ENCODE results near the gene MKNK2.
A peak's percentile ranks its signal among the peaks of the same experiment; 100 is the strongest.
"Not testable (repeated sequence)": the region's sequence is repeated elsewhere in the genome, so short reads cannot be mapped to it uniquely, and the experiment has no call there.

The MKNK2 gene

DNA sequence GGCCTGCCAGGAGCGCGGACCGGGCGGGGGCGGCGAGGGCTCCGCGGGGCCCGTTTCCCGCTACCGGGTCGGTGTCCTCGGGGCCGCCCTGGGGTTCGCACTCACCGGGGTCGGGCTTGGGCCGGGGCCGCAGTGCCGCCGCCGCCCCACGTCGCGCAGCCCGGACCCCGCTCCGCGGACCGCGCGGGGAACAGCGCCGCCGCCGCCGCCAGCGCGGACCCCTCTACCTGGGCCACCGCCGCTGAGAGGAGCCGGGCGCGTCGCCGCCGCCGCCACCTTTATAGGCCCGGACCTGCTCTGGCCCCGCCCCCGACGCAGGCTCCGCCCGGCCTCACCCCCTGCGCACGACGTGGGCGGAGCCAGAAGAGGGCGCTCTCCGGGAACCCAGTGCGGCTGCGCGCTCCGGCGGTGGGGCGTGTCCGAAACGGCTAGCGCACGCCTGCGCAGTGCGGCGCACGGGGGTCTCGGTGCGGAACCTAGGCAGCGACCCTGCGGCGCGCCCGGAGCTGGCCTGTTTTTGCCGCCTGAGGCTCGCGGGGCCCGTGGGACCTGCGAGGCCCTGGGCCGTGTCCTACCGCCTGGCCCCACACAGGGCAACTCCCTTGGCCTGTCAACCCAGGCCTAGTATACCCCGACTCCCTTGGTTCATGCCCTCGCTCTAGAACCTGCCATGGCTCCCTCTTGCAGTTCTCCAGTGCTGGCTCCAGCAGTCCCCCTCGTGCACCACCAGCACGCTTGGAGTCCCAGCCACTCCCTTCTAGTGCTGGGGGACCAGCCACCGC is at the start of gene MKNK2:
TSS of gene MKNK2 (minus strand) at position 254 of the 782 bp plus-strand sequence. CDS start 393 bp downstream, outside the sequence.
- Mint-ChIP-seq H3K4me1 (ENCODE audit: low read depth) (peaks cover 59% of the 10 kb centered on the region), H3K9me3 (no peaks in the 10 kb centered on the region), H3K27me3 (no peaks in the 10 kb centered on the region), H3K27ac (peak within 1 kb of the TSS; percentile 90), H3K4me3 (peak within 1 kb of the TSS; percentile 81), H3K36me3 (ENCODE audit: low read depth) (peaks cover 42% of the 10 kb centered on the region)
- intact Hi-C loops (cut with micrococcal nuclease): loop anchor here (1.0 to 5.0 kb wide), 2 partner anchors 10 to 34 kb away; partner anchors contain the start of gene BTBD2

DNA sequence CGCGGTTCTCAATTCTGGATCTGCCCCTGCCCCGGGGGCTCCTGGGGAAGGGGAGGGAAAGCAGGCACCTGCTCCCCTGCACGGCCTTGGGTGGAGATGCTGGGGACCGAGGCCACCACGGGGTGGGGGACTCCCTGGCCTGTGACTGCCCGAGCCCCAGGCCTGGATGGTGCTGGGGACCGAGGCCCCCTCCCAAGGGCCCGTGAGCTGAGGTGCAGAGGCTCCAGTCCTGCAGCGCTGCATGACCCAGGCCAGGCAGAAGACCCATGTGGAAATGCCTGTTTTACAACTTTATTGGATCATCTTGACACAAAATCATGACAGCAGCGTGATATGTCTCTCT is 49.6 kb upstream of the MKNK2 start:
- H3K4me1 Mint-ChIP-seq (ENCODE audit: low read depth): peaks cover 21% of the 10 kb centered on the region
- intact Hi-C loops (cut with micrococcal nuclease): no loop called here
- no peak overlapping the region for H3K27ac Mint-ChIP-seq
- H3K9me3 Mint-ChIP-seq: peaks cover 5% of the 10 kb centered on the region
- no peak overlapping the region for H3K4me3 Mint-ChIP-seq
- H3K36me3 Mint-ChIP-seq (ENCODE audit: low read depth): peaks cover 84% of the 10 kb centered on the region
- no peaks in the 10 kb centered on the region for H3K27me3 Mint-ChIP-seq

GRCh38 chr19:2099937-2100718 is 49.1 kb upstream of the MKNK2 start:
- H3K27me3 Mint-ChIP-seq: no peaks in the 10 kb centered on the region
- no peaks in the 10 kb centered on the region for H3K9me3 Mint-ChIP-seq
- intact Hi-C loops (cut with micrococcal nuclease): no loop called here
- H3K4me3 Mint-ChIP-seq: no peak overlapping the region
- H3K27ac Mint-ChIP-seq: no peak overlapping the region
- H3K4me1 Mint-ChIP-seq (ENCODE audit: low read depth): peaks cover 23% of the 10 kb centered on the region
- peaks cover 84% of the 10 kb centered on the region for H3K36me3 Mint-ChIP-seq (ENCODE audit: low read depth)

DNA sequence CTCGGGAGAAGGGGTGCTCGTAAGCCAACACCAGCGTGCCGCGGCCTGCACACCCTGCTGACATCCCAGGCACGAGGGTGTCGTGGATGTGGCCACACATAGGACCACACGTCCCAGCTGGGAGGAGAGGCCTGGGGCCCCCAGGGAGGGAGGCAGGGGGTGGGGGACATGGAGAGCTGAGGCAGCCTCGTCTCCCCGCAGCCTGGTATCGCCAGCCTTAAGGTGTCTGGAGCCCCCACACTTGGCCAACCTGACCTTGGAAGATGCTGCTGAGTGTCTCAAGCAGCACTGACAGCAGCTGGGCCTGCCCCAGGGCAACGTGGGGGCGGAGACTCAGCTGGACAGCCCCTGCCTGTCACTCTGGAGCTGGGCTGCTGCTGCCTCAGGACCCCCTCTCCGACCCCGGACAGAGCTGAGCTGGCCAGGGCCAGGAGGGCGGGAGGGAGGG is 48.0 kb upstream of the MKNK2 start:
- H3K27me3 Mint-ChIP-seq: no peaks in the 10 kb centered on the region
- H3K4me1 Mint-ChIP-seq (ENCODE audit: low read depth): peaks cover 33% of the 10 kb centered on the region
- H3K27ac Mint-ChIP-seq: no peak overlapping the region
- intact Hi-C loops (cut with micrococcal nuclease): no loop called here
- H3K4me3 Mint-ChIP-seq: no peak overlapping the region
- peaks cover 84% of the 10 kb centered on the region for H3K36me3 Mint-ChIP-seq (ENCODE audit: low read depth)
- no peaks in the 10 kb centered on the region for H3K9me3 Mint-ChIP-seq

DNA sequence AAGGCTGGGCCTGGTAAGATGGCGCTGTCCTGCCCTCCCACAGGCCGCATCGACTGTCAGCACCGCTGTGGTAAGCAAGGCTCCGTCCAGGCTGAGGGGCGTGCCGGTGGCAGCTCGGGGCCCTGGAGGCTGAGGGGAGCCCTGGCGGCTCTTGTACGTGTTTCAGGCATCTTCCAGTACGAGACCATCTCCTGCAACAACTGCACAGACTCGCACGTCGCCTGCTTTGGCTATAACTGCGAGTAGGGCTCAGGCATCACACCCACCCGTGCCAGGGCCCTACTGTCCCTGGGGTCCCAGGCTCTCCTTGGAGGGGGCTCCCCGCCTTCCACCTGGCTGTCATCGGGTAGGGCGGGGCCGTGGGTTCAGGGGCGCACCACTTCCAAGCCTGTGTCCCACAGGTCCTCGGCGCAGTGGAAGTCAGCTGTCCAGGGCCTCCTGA is 46.9 kb upstream of the MKNK2 start:
- intact Hi-C loops (cut with micrococcal nuclease): loop anchor here (2.0 kb wide), 1 partner anchor 15 kb away; no protein-coding TSS in a partner anchor
- peaks cover 44% of the 10 kb centered on the region for H3K4me1 Mint-ChIP-seq (ENCODE audit: low read depth)
- no peak overlapping the region for H3K4me3 Mint-ChIP-seq
- H3K9me3 Mint-ChIP-seq: no peaks in the 10 kb centered on the region
- peaks cover 84% of the 10 kb centered on the region for H3K36me3 Mint-ChIP-seq (ENCODE audit: low read depth)
- H3K27ac Mint-ChIP-seq: peak overlapping the region; percentile 100
- no peaks in the 10 kb centered on the region for H3K27me3 Mint-ChIP-seq

DNA sequence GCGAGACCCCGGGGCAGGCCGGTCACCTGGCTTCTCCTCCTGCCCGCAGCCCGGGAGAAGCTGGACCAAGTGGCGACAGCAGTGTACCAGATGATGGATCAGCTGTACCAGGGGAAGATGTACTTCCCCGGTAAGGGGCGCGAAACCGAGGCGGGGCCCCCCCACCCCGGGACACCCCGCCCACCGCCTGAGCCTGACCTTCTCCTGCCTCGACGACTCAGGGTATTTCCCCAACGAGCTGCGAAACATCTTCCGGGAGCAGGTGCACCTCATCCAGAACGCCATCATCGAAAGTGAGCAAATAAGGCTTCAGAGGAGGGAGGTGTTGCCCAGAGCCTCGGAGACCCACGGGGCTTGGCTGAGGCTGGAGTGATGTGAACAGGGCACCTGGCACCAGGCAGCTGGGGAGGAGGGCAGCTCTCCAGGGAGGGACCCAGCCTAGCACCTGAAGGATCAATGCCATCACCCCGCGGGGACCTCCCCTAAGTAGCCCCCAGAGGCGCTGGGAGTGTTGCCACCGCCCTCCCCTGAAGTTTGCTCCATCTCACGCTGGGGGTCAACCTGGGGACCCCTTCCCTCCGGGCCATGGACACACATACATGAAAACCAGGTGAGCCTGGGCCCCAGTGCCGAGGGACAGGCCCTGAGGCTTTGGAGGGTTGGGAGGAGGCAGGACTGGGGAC is 46.3 kb upstream of the MKNK2 start:
- Mint-ChIP-seq H3K4me1 (ENCODE audit: low read depth) (peaks cover 49% of the 10 kb centered on the region), H3K36me3 (ENCODE audit: low read depth) (peaks cover 82% of the 10 kb centered on the region), H3K9me3 (no peaks in the 10 kb centered on the region), H3K4me3 (peak overlapping the region; percentile 69), H3K27me3 (no peaks in the 10 kb centered on the region), H3K27ac (peak overlapping the region; percentile 100)
- intact Hi-C loops (cut with micrococcal nuclease): loop anchor here (2.0 kb wide), 1 partner anchor 15 kb away; no protein-coding TSS in a partner anchor

DNA sequence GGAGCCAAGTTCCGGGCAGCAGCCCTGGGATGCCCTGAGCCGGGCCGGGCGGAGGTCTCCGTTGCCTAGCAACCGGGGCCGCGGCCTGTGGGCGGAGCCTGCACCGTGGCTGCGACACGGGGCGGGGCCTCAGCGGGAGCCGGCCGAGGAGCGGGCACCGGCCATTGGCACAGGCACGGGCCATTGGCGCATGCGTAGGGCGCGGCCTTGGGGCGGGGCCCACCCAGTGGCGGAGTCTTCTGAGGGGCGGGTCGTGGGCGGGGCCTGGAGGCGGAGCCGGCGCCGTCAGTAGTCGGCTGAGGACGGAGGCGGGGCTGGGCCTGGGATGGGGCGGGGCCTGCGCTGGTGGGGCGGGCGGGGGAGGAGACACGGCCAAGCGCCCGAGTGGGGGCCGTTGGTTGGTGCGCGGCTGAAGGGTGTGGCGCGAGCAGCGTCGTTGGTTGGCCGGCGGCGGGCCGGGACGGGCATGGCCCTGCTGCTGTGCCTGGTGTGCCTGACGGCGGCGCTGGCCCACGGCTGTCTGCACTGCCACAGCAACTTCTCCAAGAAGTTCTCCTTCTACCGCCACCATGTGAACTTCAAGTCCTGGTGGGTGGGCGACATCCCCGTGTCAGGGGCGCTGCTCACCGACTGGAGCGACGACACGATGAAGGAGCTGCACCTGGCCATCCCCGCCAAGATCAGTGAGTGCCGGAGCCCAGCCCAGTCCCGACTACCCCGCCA is 45.6 kb upstream of the MKNK2 start, which contains the start of gene IZUMO4:
TSS of gene IZUMO4 (plus strand) at position 436 of the 723 bp plus-strand sequence. CDS start at position 467, 31 bp downstream.
- Mint-ChIP-seq H3K4me3 (peak within 1 kb of the TSS; percentile 99), H3K4me1 (ENCODE audit: low read depth) (peaks cover 55% of the 10 kb centered on the region), H3K9me3 (no peaks in the 10 kb centered on the region), H3K36me3 (ENCODE audit: low read depth) (peaks cover 75% of the 10 kb centered on the region), H3K27ac (peak within 1 kb of the TSS; percentile 100), H3K27me3 (no peaks in the 10 kb centered on the region)
- intact Hi-C loops (cut with micrococcal nuclease): loop anchor here (2.0 kb wide), 1 partner anchor 14 kb away; no protein-coding TSS in a partner anchor

DNA sequence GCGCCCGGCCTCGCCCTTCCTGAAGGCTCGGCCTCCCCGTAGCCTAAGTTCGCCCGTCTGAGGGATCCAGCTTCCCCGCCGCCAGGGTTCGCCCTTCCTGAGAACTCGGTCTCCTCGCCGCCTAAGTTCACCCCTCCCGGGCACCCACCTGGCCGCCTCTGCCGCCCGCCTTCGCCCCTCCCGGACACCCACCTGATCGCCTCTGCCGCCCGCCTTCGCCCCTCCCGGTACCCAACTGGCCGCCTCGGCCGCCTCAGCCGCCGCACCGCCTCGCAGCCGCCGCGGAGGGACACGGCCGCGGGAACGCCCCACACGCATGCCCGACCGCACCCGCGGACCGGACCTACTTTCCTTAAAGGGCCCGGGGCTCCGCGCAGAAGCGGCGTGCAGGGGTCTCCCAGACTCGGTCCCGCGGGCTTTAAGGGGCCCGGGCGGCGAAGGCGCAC is 45.0 kb upstream of the MKNK2 start, which contains the start of gene MOB3A:
TSS of gene MOB3A (minus strand) at position 293 of the 446 bp plus-strand sequence. CDS start 17,766 bp downstream, outside the sequence.
- H3K4me1 Mint-ChIP-seq (ENCODE audit: low read depth): peaks cover 58% of the 10 kb centered on the region
- intact Hi-C loops (cut with micrococcal nuclease): loop anchor here (2.0 kb wide), 1 partner anchor 13 kb away; no protein-coding TSS in a partner anchor
- peak within 1 kb of the TSS; percentile 100 for H3K27ac Mint-ChIP-seq
- H3K36me3 Mint-ChIP-seq (ENCODE audit: low read depth): peaks cover 70% of the 10 kb centered on the region
- no peaks in the 10 kb centered on the region for H3K9me3 Mint-ChIP-seq
- no peaks in the 10 kb centered on the region for H3K27me3 Mint-ChIP-seq
- peak within 1 kb of the TSS; percentile 99 for H3K4me3 Mint-ChIP-seq

DNA sequence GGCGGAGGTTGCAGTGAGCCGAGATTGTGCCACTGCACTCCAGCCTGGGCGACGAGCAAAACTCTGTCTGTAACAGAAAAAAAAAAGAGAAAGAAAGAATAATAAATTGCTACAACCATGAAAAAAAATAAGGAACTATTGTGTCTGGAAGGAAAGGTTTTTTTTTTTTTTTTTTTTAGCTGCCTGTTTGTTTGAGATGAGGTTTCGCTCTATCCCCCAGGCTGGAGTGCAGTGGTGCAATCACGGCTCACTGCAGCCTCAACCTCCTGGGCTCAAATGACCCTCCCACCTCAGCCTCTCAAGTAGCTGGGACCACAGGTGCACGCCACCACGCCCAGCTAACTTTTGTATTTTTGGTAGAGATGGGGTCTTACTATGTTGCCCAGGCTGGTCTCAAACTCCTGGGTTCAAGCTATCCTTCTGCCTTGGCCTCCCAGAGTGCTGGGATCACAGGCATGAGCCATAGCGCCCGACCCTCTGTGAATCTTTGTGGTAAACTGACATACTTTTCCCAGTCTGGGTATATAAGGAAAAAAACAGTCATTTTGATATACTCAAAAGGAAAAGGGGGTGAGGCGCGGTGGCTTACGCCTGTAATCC is 41.0 kb upstream of the MKNK2 start:
- Mint-ChIP-seq H3K4me3 (peak overlapping the region; percentile 99), H3K27ac (peak overlapping the region; percentile 100)

DNA sequence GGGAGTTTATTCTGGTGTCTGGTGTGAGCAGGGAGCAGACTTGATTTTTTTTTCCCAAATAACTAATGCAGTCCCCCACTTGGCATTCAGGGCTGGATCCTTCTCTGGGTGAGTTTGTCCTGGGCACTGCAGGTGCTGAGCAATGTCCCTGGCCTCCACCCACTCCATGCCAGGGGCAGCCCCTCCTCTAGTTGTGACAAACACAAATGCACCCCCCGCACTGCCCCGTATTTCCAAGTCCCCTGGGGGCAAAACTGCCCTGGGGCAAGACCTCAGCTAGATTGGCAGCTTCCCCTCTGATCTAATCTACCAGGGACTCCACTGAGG is 38.6 kb upstream of the MKNK2 start:
- Mint-ChIP-seq H3K27me3 (no peaks in the 10 kb centered on the region), H3K27ac (peak overlapping the region; percentile 100), H3K4me1 (ENCODE audit: low read depth) (peaks cover 87% of the 10 kb centered on the region), H3K36me3 (ENCODE audit: low read depth) (peaks cover 72% of the 10 kb centered on the region), H3K9me3 (no peaks in the 10 kb centered on the region), H3K4me3 (peak overlapping the region; percentile 74)
- intact Hi-C loops (cut with micrococcal nuclease): no loop called here

More for the DNA sequence above, 41.0 kb upstream of the MKNK2 start:
- H3K4me1 Mint-ChIP-seq (ENCODE audit: low read depth): peaks cover 80% of the 10 kb centered on the region
- intact Hi-C loops (cut with micrococcal nuclease); H3K27me3 Mint-ChIP-seq; H3K9me3 Mint-ChIP-seq: not testable (repeated sequence)
- H3K36me3 Mint-ChIP-seq (ENCODE audit: low read depth): peaks cover 73% of the 10 kb centered on the region

DNA sequence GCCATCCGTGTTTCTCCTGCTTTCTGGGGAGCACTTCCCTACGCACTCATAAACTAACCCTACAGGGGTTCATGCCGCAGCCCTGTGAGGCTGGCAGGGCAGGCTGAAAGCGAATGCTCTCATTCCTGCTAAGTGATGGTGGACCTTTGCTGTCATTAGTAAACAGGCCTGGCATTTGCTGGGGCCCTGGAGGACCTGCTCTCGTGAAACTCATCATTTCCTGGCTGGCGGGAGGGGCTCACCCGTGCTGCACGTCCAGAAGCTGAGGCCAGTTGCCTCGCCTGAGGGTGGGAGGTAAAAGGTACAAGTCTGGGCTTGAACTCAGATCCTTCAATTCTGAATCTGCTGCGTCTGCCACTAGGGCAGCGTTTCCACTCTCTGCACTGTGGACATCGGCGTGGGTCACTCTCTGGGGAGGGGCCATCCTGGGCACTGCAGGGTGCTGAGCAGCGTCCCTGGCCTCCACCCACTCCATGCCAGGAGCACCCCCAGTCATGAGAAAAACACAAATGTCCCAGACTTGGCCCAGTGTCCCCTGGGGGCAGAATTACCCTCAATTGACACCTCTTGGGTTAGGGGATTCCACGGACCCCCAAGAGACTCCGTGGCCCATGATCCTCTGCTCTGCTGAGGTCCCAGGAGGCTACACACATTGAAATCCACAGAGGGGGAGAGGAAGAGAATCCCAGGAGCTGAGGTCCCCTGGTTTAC is 38.1 kb upstream of the MKNK2 start:
- intact Hi-C loops (cut with micrococcal nuclease): no loop called here
- Mint-ChIP-seq H3K4me1 (ENCODE audit: low read depth) (peaks cover 87% of the 10 kb centered on the region), H3K27me3 (no peaks in the 10 kb centered on the region), H3K4me3 (no peak overlapping the region), H3K27ac (peak overlapping the region; percentile 100), H3K36me3 (ENCODE audit: low read depth) (peaks cover 67% of the 10 kb centered on the region), H3K9me3 (no peaks in the 10 kb centered on the region)

- intact Hi-C loops (cut with micrococcal nuclease): no loop called here
- H3K4me3 Mint-ChIP-seq: peak overlapping the region; percentile 7
- peaks cover 88% of the 10 kb centered on the region for H3K4me1 Mint-ChIP-seq (ENCODE audit: low read depth)
- peak overlapping the region; percentile 100 for H3K27ac Mint-ChIP-seq
- no peaks in the 10 kb centered on the region for H3K27me3 Mint-ChIP-seq
- no peaks in the 10 kb centered on the region for H3K9me3 Mint-ChIP-seq
- H3K36me3 Mint-ChIP-seq (ENCODE audit: low read depth): peaks cover 66% of the 10 kb centered on the region
Measured at GRCh38 chr19:2087621-2088100, 36.6 kb upstream of the MKNK2 start.
